ENCODE measurements around the gene FAS.

FAS gene

GRCh38 chr10:88981435-88981834, 9.2 kb upstream of the FAS start:
- Mint-ChIP-seq H3K36me3 (peaks cover 24% of the 10 kb centered on the region), H3K4me3 (no peak overlapping the region), H3K9me3 (peaks cover 2% of the 10 kb centered on the region), H3K4me1 (peaks cover 29% of the 10 kb centered on the region), H3K27ac (no peak overlapping the region)
- DNase-seq (ENCODE audit: low spot score in 2 of 2) (no peak), ATAC-seq (no peak)

GRCh38 chr10:88982366-88982765, 8.2 kb upstream of the FAS start:
- Mint-ChIP-seq H3K9me3 (peaks cover 3% of the 10 kb centered on the region), H3K27ac (no peak overlapping the region), H3K36me3 (peaks cover 26% of the 10 kb centered on the region), H3K4me3 (no peak overlapping the region), H3K4me1 (peaks cover 35% of the 10 kb centered on the region)
- ATAC-seq (no peak), DNase-seq (ENCODE audit: low spot score in 2 of 2) (no peak)

- peaks cover 26% of the 10 kb centered on the region for H3K36me3 Mint-ChIP-seq
- peaks cover 3% of the 10 kb centered on the region for H3K9me3 Mint-ChIP-seq
- peak; percentile 17 for ATAC-seq
- peaks cover 43% of the 10 kb centered on the region for H3K4me1 Mint-ChIP-seq
- no peak overlapping the region for H3K4me3 Mint-ChIP-seq
- H3K27ac Mint-ChIP-seq = no peak overlapping the region
- no peak for DNase-seq (ENCODE audit: low spot score in 2 of 2)
These were observed 7.4 kb upstream of the FAS start for GRCh38 chr10:88983206-88983605.

- DNase-seq (ENCODE audit: low spot score in 2 of 2) = no peak
- no peak overlapping the region for H3K27ac Mint-ChIP-seq
- peaks cover 26% of the 10 kb centered on the region for H3K36me3 Mint-ChIP-seq
- no peak for ATAC-seq
- peaks cover 50% of the 10 kb centered on the region for H3K4me1 Mint-ChIP-seq
- peaks cover 3% of the 10 kb centered on the region for H3K9me3 Mint-ChIP-seq
- H3K4me3 Mint-ChIP-seq = no peak overlapping the region
These were observed 6.7 kb upstream of the FAS start for GRCh38 chr10:88983939-88984338.

GRCh38 chr10:88984525-88984924, 6.1 kb upstream of the FAS start:
- H3K27ac Mint-ChIP-seq = no peak overlapping the region
- ATAC-seq = peak; percentile 84

GRCh38 chr10:88986549-88987242, 3.9 kb upstream of the FAS start:
- ATAC-seq = no peak
- Mint-ChIP-seq H3K9me3 (peaks cover 3% of the 10 kb centered on the region), H3K4me3 (no peak overlapping the region), H3K27ac (no peak overlapping the region), H3K36me3 (peaks cover 43% of the 10 kb centered on the region), H3K4me1 (peaks cover 62% of the 10 kb centered on the region)
- DNase-seq (ENCODE audit: low spot score in 2 of 2) = no peak

More at GRCh38 chr10:88984525-88984924, 6.1 kb upstream of the FAS start:
- peaks cover 3% of the 10 kb centered on the region for H3K9me3 Mint-ChIP-seq
- H3K36me3 Mint-ChIP-seq = peaks cover 29% of the 10 kb centered on the region
- no peak overlapping the region for H3K4me3 Mint-ChIP-seq
- no peak for DNase-seq (ENCODE audit: low spot score in 2 of 2)
- H3K4me1 Mint-ChIP-seq = peaks cover 51% of the 10 kb centered on the region

GRCh38 chr10:88987243-88987725, 3.3 kb upstream of the FAS start:
- peak overlapping the region; percentile 94 for H3K4me3 Mint-ChIP-seq
- H3K4me1 Mint-ChIP-seq = peaks cover 62% of the 10 kb centered on the region
- ATAC-seq (peak; percentile 35), DNase-seq (ENCODE audit: low spot score in 2 of 2) (no peak)
- H3K27ac Mint-ChIP-seq = peak overlapping the region; percentile 9
- peaks cover 45% of the 10 kb centered on the region for H3K36me3 Mint-ChIP-seq
- peaks cover 3% of the 10 kb centered on the region for H3K9me3 Mint-ChIP-seq

GRCh38 chr10:88987840-88988239, 2.8 kb upstream of the FAS start:
- Mint-ChIP-seq H3K4me1 (peaks cover 66% of the 10 kb centered on the region), H3K27ac (peak overlapping the region; percentile 9), H3K4me3 (peak overlapping the region; percentile 94), H3K36me3 (peaks cover 45% of the 10 kb centered on the region), H3K9me3 (peaks cover 3% of the 10 kb centered on the region)
- ATAC-seq = no peak
- DNase-seq (ENCODE audit: low spot score in 2 of 2) = no peak

GRCh38 chr10:88989423-88989822, 1.2 kb upstream of the FAS start:
- peak overlapping the region; percentile 98 for H3K27ac Mint-ChIP-seq
- DNase-seq (ENCODE audit: low spot score in 2 of 2) = no peak
- H3K9me3 Mint-ChIP-seq = peaks cover 3% of the 10 kb centered on the region
- peaks cover 63% of the 10 kb centered on the region for H3K4me1 Mint-ChIP-seq
- peak overlapping the region; percentile 94 for H3K4me3 Mint-ChIP-seq
- peaks cover 54% of the 10 kb centered on the region for H3K36me3 Mint-ChIP-seq
- ATAC-seq = no peak

GRCh38 chr10:88989824-88990383, 694 bp upstream of the FAS start:
- DNase-seq (ENCODE audit: low spot score in 2 of 2) (no peak), ATAC-seq (no peak)
- Mint-ChIP-seq H3K4me1 (peaks cover 58% of the 10 kb centered on the region), H3K4me3 (peak overlapping the region; percentile 94), H3K27ac (peak overlapping the region; percentile 98), H3K36me3 (peaks cover 54% of the 10 kb centered on the region), H3K9me3 (peaks cover 3% of the 10 kb centered on the region)

GRCh38 chr10:88991161-88991898, 732 bp downstream of the FAS start:
- ATAC-seq (peak; percentile 85), DNase-seq (ENCODE audit: low spot score in 2 of 2) (peak; percentile 73 to 92)
- peaks cover 59% of the 10 kb centered on the region for H3K36me3 Mint-ChIP-seq
- peak overlapping the region; percentile 94 for H3K4me3 Mint-ChIP-seq
- peak overlapping the region; percentile 98 for H3K27ac Mint-ChIP-seq
- peaks cover 62% of the 10 kb centered on the region for H3K4me1 Mint-ChIP-seq
- peaks cover 2% of the 10 kb centered on the region for H3K9me3 Mint-ChIP-seq

GRCh38 chr10:88991899-88992320, 1.3 kb downstream of the FAS start:
- peaks cover 62% of the 10 kb centered on the region for H3K4me1 Mint-ChIP-seq
- peak overlapping the region; percentile 98 for H3K27ac Mint-ChIP-seq
- peak overlapping the region; percentile 94 for H3K4me3 Mint-ChIP-seq
- ATAC-seq = peak; percentile 1
- no peak for DNase-seq (ENCODE audit: low spot score in 2 of 2)
- no peaks in the 10 kb centered on the region for H3K9me3 Mint-ChIP-seq
- H3K36me3 Mint-ChIP-seq = peaks cover 56% of the 10 kb centered on the region

- peaks cover 64% of the 10 kb centered on the region for H3K4me1 Mint-ChIP-seq
- H3K27ac Mint-ChIP-seq = peak overlapping the region; percentile 98
- DNase-seq (ENCODE audit: low spot score in 2 of 2) = no peak
- H3K9me3 Mint-ChIP-seq = no peaks in the 10 kb centered on the region
- no peak for ATAC-seq
- H3K4me3 Mint-ChIP-seq = peak overlapping the region; percentile 94
- H3K36me3 Mint-ChIP-seq = peaks cover 62% of the 10 kb centered on the region
These were observed 2.4 kb downstream of the FAS start for GRCh38 chr10:88992921-88993524.

GRCh38 chr10:88994019-88994418, 3.4 kb downstream of the FAS start:
- Mint-ChIP-seq H3K9me3 (no peaks in the 10 kb centered on the region), H3K36me3 (peaks cover 72% of the 10 kb centered on the region), H3K4me3 (peak overlapping the region; percentile 94), H3K27ac (peak overlapping the region; percentile 98), H3K4me1 (peaks cover 63% of the 10 kb centered on the region)
- ATAC-seq (no peak), DNase-seq (ENCODE audit: low spot score in 2 of 2) (no peak)

- peaks cover 69% of the 10 kb centered on the region for H3K36me3 Mint-ChIP-seq
- peaks cover 60% of the 10 kb centered on the region for H3K4me1 Mint-ChIP-seq
- peak overlapping the region; percentile 74 for H3K4me3 Mint-ChIP-seq
- ATAC-seq (no peak), DNase-seq (ENCODE audit: low spot score in 2 of 2) (no peak)
- no peaks in the 10 kb centered on the region for H3K9me3 Mint-ChIP-seq
- peak overlapping the region; percentile 91 for H3K27ac Mint-ChIP-seq
These were observed 4.7 kb downstream of the FAS start for GRCh38 chr10:88995156-88995876.

Measured in stimulated activated effector memory CD8-positive, alpha-beta T cell treated with anti-CD3 and anti-CD28 coated beads, Interleukin-12 subunit alpha, Interleukin-12 subunit beta, amount 100 ng/mL, for 72 hours (primary cell).